GM23248 (cell line): ENCODE measurements around the gene SNX13. TPM values are rescaled to one million over a fixed set of nuclear protein-coding genes. Genes with fewer than 3 reads are reported as not detected.

Experiments used
- DNase-seq: peaks from one replicate; pipeline ENCODE4 v3.0.0-alpha.2; 2015
- H2AFZ ChIP-seq: fragments of 200-600 bp; sonication (generic); 2 replicates; pipeline ENCODE4 v1.6.1; 2016; ENCODE audit warnings: antibody characterized with exemption
- H3F3A ChIP-seq: fragments of 200-600 bp; sonication (generic); 2 replicates; pipeline ENCODE4 v1.6.1; 2016; ENCODE audit warnings: mild to moderate bottlenecking, antibody characterized with exemption, mixed run types; ENCODE audit not compliant: insufficient read depth
- H3K27ac ChIP-seq: fragments of 200-600 bp; sonication (generic); 2 replicates; pipeline ENCODE4 v1.5.1; 2016; ENCODE audit warnings: mild to moderate bottlenecking
- H3K27me3 ChIP-seq: fragments of 200-600 bp; sonication (generic); replicated peaks from 2 replicates; pipeline ENCODE4 v1.6.1; 2016; ENCODE audit warnings: mild to moderate bottlenecking; ENCODE audit not compliant: insufficient read depth
- H3K36me3 ChIP-seq: fragments of 200-600 bp; sonication (generic); 2 replicates; pipeline ENCODE4 v1.6.1; 2016; ENCODE audit warnings: low read depth, mild to moderate bottlenecking
- H3K4me1 ChIP-seq: fragments of 200-600 bp; sonication (generic); 2 replicates; pipeline ENCODE4 v1.6.1; 2016; ENCODE audit warnings: mild to moderate bottlenecking; ENCODE audit not compliant: insufficient read depth
- H3K4me2 ChIP-seq: fragments of 200-600 bp; sonication (generic); one replicate; pipeline ENCODE4 v1.6.1; 2016; ENCODE audit warnings: mild to moderate bottlenecking; ENCODE audit not compliant: unreplicated experiment
- H3K4me3 ChIP-seq: fragments of 200-600 bp; sonication (generic); 2 replicates; pipeline ENCODE4 v1.5.1; 2016; ENCODE audit warnings: mild to moderate bottlenecking
- H3K79me2 ChIP-seq: fragments of 200-600 bp; sonication (generic); 2 replicates; pipeline ENCODE4 v1.6.1; 2016; ENCODE audit warnings: mild to moderate bottlenecking; ENCODE audit not compliant: insufficient read depth
- H3K9ac ChIP-seq: fragments of 200-600 bp; sonication (generic); 2 replicates; pipeline ENCODE4 v1.6.1; 2016; ENCODE audit warnings: mild to moderate bottlenecking
- H3K9me2 ChIP-seq: fragments of 200-600 bp; sonication (generic); 2 replicates; pipeline ENCODE4 v1.6.1; 2016; ENCODE audit warnings: mixed run types, mild to moderate bottlenecking, moderate library complexity; ENCODE audit not compliant: insufficient read depth
- H3K9me3 ChIP-seq: fragments of 200-600 bp; sonication (generic); one replicate; pipeline ENCODE4 v1.6.1; 2017; ENCODE audit warnings: low read depth
- H4K20me1 ChIP-seq: fragments of 200-600 bp; sonication (generic); 2 replicates; pipeline ENCODE4 v1.6.0; 2016; ENCODE audit not compliant: insufficient read depth
- EZH2 ChIP-seq: fragments of 200-600 bp; sonication (generic); IDR thresholded peaks from 2 replicates; pipeline ENCODE4 v1.6.1; 2018; ENCODE audit warnings: antibody characterized with exemption, mild to moderate bottlenecking; ENCODE audit not compliant: insufficient read depth, poor library complexity, severe bottlenecking
- EZH2phosphoT487 ChIP-seq: fragments of 200-600 bp; sonication (generic); IDR thresholded peaks from 2 replicates; pipeline ENCODE4 v1.6.1; 2018; ENCODE audit warnings: antibody characterized with exemption, moderate library complexity, mild to moderate bottlenecking, low read depth; ENCODE audit not compliant: insufficient read depth
- WGBS, 2 experiments: methylation state at CpG; one replicate each; pipeline ENCODE4 v1.1.6; 2015 to 2017; ENCODE audit warnings: low lambda C conversion rate in 2 of 2, low coverage in 1 of 2; ENCODE audit errors: missing lambda C conversion rate in 2 of 2; 5-methylcytosine and 5-hydroxymethylcytosine counted together
- in situ Hi-C: fragments of 300-500 bp; cut with MboI; formaldehyde crosslinking; loops from 2 replicates; pipeline ENCODE4 v1.15.0; 2020
- polyA plus RNA-seq: library from polyadenylated mRNA; unstranded; fragments of >200 nt; fragmentation: Nextera tagmentation; extraction: Ambion mirVana; gene quantifications from 2 replicates; pipeline ENCODE4 v1.2.1, GENCODE V29; 2016
- total RNA-seq: library from RNA; depleted of rRNA; stranded (reverse); fragments of >200 nt; shearing (Covaris generic); gene quantifications from 2 replicates; pipeline ENCODE4 v1.2.3, GENCODE V29; 2014

Gene SNX13
- total and polyA plus RNA-seq, 2 experiments from 2014 or later: 21.8 to 34.2 TPM

DNA sequence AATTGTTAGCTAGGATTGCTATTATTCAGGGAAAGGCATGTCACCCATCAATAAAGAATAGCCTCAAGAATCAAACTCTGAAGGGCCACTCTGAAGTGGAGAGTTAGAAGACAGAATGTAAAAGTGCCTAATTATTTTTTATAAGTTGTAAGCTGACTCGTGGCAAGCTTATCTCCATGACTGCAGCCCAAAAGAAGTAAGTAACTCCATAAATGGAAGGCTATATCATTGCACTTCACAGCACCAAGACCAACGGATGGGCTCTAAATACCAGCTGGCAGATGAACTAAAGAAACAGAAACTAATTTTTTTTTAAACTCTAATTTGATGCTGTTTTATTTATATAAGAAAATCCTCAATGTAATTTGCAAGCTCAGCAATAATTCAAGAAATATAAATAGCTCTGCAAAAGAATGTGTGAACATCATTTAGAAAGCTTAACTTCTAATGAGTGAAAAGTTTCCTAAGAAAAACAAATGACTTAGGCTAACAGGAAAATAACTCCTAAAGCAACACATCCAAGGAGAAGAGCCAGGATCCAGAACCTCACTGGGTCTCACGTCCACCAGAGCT is 165.5 kb downstream of the SNX13 start:
- in situ Hi-C loops: loop anchor here (25.0 kb wide), 1 partner anchor 562 kb away; no protein-coding TSS in a partner anchor
- H3K9me3 ChIP-seq: no peaks in the 10 kb centered on the region
- 76 to 81% methylated on average over 3 of the region's 3 CpGs for WGBS, 2 experiments

DNA sequence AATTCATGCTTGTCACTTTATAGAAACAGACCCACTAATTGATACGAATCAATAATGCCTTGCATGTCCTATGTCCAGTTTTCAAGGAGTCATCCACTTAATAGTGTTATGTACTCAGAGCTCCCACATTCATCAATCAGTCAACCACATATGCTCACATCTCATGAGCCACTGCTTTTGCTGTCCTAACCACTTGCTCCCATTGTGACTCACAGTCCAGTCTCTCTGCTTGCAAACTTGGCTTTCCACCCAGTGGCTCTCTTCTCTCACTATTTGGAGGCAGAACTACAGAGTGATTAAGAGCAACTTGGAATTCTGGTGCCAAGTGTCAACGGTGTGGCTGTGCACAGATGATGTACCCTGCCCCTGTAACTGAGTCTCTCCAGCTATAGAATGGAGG is 166.0 kb downstream of the SNX13 start:
- H3F3A ChIP-seq: peaks cover 34% of the 10 kb centered on the region
- no peaks in the 10 kb centered on the region for H3K9me2 ChIP-seq
- no peaks in the 10 kb centered on the region; the same call in 1 of the 2 replicates for H4K20me1 ChIP-seq
- no peaks in the 10 kb centered on the region for H3K27me3 ChIP-seq
- H3K9me3 ChIP-seq: no peaks in the 10 kb centered on the region
- in situ Hi-C loops: loop anchor here (25.0 kb wide), 1 partner anchor 563 kb away; no protein-coding TSS in a partner anchor
- no peaks in the 10 kb centered on the region for H3K79me2 ChIP-seq
- H2AFZ ChIP-seq: no peak overlapping the region
- DNase-seq: peak; percentile 95
- 22 to 23% methylated on average over 2 of the region's 2 CpGs for WGBS, 2 experiments
- H3K27ac ChIP-seq: peak overlapping the region; percentile 53
- TF ChIP-seq EZH2phosphoT487: 0 out of 2 replicates have a peak, but pooled peaks have one; percentile 32
- TF ChIP-seq EZH2: no peak
- no peak overlapping the region for H3K9ac ChIP-seq
- H3K4me3 ChIP-seq: no peak overlapping the region
- peak overlapping the region; percentile 36 for H3K4me2 ChIP-seq
- H3K4me1 ChIP-seq: peaks cover 21% of the 10 kb centered on the region
- H3K36me3 ChIP-seq: no peaks in the 10 kb centered on the region

More for the DNA sequence above, 165.5 kb downstream of the SNX13 start:
- TF ChIP-seq EZH2 (no peak), EZH2phosphoT487 (no peak)
- no peak overlapping the region for H3K4me3 ChIP-seq
- 0 out of 2 replicates have a peak overlapping the region, but pooled peaks have one; percentile 13 for H3K27ac ChIP-seq
- no peaks in the 10 kb centered on the region for H3K27me3 ChIP-seq
- peaks cover 21% of the 10 kb centered on the region for H3K4me1 ChIP-seq
- no peaks in the 10 kb centered on the region; the same call in 1 of the 2 replicates for H4K20me1 ChIP-seq
- peak; percentile 19 for DNase-seq
- H3K79me2 ChIP-seq: no peaks in the 10 kb centered on the region
- peak overlapping the region; percentile 30 for H3K4me2 ChIP-seq
- peaks cover 34% of the 10 kb centered on the region for H3F3A ChIP-seq
- H2AFZ ChIP-seq: no peak overlapping the region
- no peaks in the 10 kb centered on the region for H3K36me3 ChIP-seq
- no peaks in the 10 kb centered on the region for H3K9me2 ChIP-seq
- no peak overlapping the region for H3K9ac ChIP-seq

DNA sequence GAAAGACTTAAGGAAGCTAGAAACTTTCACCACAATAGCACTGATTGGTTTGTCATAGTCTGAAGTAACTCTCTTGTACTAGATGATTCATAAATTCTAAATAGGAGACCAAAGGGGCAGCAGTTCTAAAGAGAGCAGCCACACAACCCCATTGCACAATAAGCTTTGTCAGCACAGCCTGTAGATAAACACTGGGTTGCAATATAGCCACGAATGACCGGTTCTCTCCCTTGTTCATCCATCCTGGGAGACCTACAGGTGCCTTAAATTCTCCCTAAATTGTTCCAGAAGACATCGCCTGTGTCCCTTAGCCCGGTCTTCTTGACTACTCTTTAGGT is 167.0 kb downstream of the SNX13 start:
- TF ChIP-seq EZH2: no peak
- TF ChIP-seq EZH2phosphoT487: 0 out of 2 replicates have a peak, but pooled peaks have one; percentile 48
- H3K4me1 ChIP-seq: peaks cover 21% of the 10 kb centered on the region

DNA sequence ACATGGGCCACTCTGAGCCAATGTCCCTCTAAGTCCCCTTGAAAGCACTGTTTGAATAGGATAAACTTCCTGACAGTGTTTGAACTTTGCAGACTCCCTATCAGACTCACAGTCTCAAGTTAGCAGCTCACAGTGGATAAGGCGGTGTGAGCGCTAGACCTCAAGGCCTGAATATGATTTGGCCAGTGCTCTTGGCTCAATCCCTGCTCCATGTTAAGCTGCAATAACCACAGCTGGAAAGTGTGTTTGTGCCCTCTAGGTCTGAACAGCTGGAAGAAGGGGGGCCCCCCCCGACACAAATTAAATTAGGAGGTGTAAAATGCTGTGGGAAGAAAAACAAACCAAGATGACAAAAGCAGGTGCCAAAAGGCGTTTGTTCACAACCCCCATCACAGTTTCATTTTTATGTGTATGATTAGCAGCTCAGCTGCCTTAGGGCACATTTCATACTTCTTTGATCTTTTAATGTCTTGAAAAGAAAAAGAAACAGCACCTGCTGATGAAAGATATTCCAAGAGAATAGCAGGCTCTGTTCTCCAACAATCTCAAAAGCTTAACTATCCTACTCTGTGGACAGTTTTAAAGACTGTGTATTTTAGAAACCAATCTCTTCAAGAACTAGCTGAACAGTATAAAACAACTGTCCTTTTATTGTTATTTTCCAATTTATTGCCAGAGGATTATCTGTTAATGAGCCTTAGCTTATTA is 167.6 kb downstream of the SNX13 start:
- H3K4me3 ChIP-seq: no peak overlapping the region
- 59 to 63% methylated on average over 4 of the region's 4 CpGs for WGBS, 2 experiments
- no peaks in the 10 kb centered on the region for H3K27me3 ChIP-seq
- H3K9me3 ChIP-seq: no peaks in the 10 kb centered on the region
- TF ChIP-seq EZH2 (no peak), EZH2phosphoT487 (no peak)
- H3K9me2 ChIP-seq: no peaks in the 10 kb centered on the region
- H3K36me3 ChIP-seq: no peaks in the 10 kb centered on the region
- H3K4me1 ChIP-seq: peaks cover 21% of the 10 kb centered on the region
- in situ Hi-C loops: loop anchor here (25.0 kb wide), 1 partner anchor 565 kb away; no protein-coding TSS in a partner anchor
- H2AFZ ChIP-seq: no peak overlapping the region
- H3K27ac ChIP-seq: peak overlapping the region; percentile 16; the same call in 1 of the 2 replicates
- peak overlapping the region; percentile 36 for H3K4me2 ChIP-seq
- peaks cover 34% of the 10 kb centered on the region for H3F3A ChIP-seq
- DNase-seq: no peak
- no peaks in the 10 kb centered on the region for H3K79me2 ChIP-seq
- H3K9ac ChIP-seq: no peak overlapping the region
- H4K20me1 ChIP-seq: no peaks in the 10 kb centered on the region; the same call in 1 of the 2 replicates

More for the DNA sequence above, 167.0 kb downstream of the SNX13 start:
- Histone ChIP-seq H3K36me3 (no peaks in the 10 kb centered on the region), H3K9me3 (no peaks in the 10 kb centered on the region), H3K4me3 (no peak overlapping the region), H2AFZ (no peak overlapping the region), H3K79me2 (no peaks in the 10 kb centered on the region), H3F3A (peaks cover 34% of the 10 kb centered on the region), H4K20me1 (no peaks in the 10 kb centered on the region; the same call in 1 of the 2 replicates), H3K27me3 (no peaks in the 10 kb centered on the region), H3K9ac (no peak overlapping the region), H3K9me2 (no peaks in the 10 kb centered on the region), H3K4me2 (peak overlapping the region; percentile 36), H3K27ac (peak overlapping the region; percentile 53)
- in situ Hi-C loops: loop anchor here (25.0 kb wide), 1 partner anchor 564 kb away; no protein-coding TSS in a partner anchor
- WGBS, 2 experiments: 42 to 43% methylated on average over 4 of the region's 4 CpGs
- peak; percentile 95 for DNase-seq
